Measurements from ENCODE around the gene SPIB.
"Not testable (repeated sequence)": the region's sequence is repeated elsewhere in the genome, so short reads cannot be mapped to it uniquely, and the experiment has no call there.

The SPIB gene

DNA sequence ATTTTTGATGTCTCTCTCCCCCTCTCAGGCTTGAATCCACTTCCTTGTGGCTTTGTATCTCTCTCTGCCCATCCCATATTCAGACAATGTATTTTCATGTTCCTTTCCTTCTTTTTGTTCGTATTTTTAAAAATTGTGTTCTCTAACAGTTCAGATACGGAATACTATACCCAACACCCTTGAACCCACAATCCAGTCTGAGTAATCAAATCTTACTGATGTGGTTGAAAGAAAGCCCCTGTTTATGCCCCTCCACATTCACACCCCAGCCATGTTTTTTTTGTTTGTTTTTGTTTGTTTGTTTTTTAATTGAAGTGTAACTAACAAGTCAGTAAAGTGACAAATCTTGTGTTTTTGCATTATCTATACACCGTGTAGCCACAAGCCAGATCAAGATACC is 1.4 kb downstream of the SPIB start:
- no peak for DNase-seq

DNA sequence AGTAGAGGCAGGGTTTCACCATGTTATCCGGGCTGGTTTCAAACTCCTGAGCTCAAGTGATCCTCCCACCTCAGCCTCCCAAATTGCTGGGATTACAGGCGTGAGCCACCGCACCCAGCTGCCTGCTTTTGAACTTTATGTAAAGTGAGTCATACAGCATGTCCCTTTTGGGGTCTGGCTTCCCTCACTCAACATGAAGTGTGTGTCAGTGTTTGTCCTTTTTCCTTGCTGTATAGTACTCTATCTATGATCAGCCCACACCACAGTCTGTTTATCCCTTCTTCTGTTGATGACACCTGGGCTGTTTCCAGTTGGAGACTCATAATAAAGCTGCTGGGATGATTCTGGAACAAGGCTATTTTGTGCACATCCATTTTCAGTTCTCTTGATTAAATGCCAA is 2.1 kb downstream of the SPIB start:
- no peak for DNase-seq

DNA sequence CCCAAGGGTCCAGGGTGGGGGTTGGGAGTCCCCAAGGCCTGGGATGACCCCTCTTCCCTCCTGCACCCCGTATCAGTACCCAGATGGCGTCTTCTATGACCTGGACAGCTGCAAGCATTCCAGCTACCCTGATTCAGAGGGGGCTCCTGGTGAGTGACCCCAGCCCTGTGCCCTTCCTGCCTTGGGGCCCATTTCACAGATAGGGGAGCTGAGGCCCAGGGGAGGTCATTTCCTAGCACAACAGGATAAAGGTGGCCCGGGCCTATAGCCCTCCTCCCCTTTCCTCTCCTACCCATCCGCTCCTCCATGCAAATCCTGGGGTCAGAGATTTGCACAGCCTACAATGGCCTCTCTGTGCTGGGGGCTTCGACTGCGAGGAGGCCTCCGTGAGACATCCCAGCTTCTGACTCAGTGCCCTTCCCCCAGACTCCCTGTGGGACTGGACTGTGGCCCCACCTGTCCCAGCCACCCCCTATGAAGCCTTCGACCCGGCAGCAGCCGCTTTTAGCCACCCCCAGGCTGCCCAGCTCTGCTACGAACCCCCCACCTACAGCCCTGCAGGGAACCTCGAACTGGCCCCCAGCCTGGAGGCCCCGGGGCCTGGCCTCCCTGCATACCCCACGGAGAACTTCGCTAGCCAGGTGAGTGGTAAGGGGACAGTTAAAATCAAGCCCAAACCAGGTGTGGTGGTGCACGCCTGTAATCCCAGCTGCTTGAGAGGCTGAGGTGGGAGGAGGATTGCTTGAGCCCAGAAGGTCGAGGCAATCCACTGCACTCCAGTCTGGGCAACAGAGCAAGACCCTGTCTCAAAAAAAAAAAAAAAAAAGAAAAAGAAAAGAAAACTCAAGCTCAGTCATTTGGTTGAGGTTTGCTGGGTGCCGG is 3.9 kb downstream of the SPIB start:
- DNase-seq: no peak

DNA sequence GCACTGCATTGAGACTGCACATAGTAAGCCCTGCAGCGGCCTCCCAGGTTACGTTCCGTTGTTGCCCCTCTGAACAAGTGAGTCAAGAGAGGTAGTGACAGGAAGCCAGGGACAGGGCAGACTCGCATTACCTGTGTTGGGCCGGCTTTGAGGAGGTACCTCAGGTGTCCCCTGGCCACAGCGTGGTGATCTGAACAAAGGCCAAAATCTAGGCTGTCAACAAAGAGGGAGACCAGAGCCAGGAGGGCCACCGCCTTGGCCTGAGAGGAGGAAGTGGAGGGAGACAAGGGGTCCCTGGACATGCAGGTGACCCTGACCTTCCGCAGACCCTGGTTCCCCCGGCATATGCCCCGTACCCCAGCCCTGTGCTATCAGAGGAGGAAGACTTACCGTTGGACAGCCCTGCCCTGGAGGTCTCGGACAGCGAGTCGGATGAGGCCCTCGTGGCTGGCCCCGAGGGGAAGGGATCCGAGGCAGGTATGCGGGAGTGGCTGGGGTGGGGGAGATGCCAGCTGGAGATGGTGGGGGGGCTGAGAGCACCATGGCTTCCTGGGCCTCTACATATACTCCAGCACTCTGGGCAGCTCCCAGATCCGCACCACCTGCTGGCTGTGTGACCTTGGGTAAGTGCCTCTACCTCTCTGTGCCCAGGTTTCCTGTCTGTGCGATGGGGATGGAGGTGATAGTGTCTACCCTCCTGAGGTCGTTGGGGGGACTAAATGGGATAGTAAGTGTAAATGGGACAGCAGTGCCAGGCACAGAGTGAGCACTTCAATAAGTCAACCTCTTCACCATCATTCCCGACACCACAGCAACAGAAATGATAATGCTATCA is 4.8 kb downstream of the SPIB start:
- no peak for DNase-seq

DNA sequence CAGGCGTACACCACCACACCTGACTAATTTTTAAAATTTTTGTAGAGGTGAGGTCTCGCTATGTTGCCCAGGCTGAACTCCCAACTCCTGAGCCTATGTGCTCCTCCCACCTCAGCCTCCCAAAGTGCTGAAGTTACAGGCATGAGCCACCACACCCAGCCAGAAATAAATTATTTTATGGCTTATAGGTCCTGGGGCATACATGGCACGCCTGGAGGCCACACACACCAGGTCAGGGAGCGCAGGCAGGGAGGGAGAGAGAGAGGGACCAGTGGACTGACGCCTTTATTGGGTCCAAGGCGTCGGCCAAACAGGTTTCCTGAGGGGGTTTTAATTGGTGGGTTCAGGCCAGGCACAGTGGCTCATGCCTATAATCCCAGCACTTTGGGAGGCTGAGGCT is 6.8 kb downstream of the SPIB start:
- no peak for DNase-seq

DNA sequence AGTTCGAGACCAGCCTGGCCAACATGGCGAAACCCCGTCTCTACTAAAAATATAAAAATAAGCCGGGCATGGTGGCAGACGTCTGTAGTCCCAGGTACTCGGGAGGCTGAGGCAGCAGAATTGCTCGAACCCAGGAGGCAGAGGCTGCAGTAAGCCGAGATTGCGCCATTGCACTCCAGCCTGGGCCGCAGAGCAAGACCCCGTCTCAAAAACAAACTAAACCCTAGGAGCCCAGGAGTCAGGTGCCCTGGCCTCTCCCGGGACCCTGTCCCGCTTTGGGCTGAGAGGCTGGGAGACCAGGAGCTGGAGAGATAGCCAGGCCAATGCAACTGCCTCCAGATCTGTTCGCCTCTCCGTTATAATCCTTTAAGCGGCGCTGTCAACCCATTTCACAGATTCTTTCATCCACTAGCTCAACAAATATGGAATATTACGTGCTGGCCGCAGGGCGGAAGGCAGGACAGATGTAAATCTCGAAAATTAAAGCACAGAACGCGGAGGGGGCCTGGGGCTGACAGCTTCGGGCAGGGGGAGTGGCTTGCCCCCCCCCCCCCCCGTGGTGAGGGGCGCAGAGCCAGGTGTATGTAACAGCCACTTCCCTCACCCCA is 8.7 kb downstream of the SPIB start:
- no peak for DNase-seq

DNA sequence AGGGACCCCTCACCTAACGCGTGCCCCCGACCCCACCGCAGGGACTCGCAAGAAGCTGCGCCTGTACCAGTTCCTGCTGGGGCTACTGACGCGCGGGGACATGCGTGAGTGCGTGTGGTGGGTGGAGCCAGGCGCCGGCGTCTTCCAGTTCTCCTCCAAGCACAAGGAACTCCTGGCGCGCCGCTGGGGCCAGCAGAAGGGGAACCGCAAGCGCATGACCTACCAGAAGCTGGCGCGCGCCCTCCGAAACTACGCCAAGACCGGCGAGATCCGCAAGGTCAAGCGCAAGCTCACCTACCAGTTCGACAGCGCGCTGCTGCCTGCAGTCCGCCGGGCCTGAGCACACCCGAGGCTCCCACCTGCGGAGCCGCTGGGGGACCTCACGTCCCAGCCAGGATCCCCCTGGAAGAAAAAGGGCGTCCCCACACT is 9.3 kb downstream of the SPIB start:
- no peak for DNase-seq

DNA sequence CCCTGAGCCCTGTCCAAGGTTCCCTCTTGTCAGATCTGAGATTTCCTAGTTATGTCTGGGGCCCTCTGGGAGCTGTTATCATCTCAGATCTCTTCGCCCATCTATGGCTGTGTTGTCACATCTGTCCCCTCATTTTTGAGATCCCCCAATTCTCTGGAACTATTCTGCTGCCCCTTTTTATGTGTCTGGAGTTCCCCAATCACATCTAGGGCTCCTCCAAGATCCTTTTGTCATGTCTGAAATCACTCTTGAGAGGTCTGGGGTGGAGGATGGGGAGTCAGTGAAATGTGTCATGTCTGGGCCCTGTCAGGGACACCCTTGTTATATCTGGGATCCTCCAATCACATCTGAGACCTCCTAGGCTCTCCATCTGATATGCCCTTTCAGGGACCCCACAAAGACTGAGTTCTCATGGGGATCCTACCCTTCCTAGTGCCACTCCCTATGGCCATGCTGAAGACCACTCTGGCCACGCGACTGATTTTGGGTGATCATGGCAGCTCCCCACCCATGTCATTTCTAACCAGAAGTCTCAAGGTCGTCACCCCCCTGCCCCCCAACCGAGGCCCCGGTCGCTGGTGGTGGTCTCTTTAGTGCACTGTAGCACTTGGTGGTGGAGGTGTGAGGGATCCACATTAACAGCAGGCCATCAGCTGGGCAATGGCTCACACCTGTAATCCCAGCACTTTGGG is 10.2 kb downstream of the SPIB start:
- no peak for DNase-seq

DNA sequence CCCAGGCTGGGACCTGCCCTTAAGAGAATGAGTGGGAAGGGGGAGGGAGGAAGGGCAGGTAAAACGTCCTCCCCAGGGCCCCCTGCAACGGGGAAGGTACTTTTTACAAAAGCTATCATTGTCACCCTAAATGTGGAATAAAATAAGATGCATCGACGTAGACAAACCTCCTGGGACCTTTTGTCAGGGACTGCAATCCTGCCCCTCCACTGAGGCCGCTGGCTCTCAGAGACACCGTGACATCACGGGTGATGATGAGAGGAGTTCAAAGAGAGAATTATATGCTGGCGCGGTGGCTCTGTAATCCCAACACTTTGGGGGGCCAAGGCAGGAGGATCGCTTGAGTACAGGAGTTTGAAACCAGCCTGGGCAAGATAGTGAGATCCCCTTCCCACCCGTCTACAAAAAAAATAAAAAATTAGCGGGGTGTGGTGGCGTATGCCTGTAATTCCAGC is 12.2 kb downstream of the SPIB start:
- no peak for DNase-seq

DNA sequence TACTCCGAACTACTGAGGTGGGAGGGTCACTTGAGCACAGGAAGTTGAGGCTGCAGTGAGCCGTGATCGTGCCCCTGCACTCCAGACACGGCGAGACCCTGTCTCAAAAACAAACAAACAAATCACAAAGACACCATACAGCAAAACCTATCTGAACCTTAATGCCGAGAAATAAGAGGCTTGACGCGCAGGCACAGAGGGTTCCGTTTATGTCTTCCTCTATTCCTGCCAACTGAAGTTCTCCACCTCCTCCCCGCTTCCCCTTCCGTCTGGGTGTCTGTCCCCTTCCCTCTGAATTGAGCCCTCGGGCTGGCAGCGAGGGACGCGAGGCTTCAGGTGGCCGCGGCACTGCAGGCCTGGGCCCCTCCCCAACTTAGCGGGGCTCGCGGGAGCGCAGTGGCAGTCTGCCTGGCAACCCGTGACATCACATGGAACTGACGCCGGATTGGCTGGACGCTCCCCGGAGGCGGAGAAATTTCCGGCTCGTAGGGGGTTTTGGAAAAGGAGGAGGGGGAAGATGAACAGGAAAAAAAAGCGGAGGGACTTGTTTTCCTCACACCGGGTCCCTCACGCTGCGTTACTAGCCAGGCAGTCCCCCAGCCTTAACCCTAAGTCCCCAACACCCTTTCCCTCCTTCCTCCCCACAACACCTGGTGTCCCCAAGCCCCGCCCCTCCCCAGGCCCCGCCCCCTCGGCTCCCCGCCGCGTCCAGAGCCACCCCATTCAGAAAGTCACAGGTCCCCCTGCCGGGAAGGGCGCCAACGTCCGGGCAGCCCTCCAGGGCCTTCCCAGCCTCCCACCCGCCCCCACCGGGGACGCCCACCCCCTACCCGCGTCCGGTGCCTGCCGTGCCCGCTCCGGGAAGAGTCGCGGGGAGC is 12.8 kb downstream of the SPIB start:
- peak; percentile 66 for DNase-seq

DNA sequence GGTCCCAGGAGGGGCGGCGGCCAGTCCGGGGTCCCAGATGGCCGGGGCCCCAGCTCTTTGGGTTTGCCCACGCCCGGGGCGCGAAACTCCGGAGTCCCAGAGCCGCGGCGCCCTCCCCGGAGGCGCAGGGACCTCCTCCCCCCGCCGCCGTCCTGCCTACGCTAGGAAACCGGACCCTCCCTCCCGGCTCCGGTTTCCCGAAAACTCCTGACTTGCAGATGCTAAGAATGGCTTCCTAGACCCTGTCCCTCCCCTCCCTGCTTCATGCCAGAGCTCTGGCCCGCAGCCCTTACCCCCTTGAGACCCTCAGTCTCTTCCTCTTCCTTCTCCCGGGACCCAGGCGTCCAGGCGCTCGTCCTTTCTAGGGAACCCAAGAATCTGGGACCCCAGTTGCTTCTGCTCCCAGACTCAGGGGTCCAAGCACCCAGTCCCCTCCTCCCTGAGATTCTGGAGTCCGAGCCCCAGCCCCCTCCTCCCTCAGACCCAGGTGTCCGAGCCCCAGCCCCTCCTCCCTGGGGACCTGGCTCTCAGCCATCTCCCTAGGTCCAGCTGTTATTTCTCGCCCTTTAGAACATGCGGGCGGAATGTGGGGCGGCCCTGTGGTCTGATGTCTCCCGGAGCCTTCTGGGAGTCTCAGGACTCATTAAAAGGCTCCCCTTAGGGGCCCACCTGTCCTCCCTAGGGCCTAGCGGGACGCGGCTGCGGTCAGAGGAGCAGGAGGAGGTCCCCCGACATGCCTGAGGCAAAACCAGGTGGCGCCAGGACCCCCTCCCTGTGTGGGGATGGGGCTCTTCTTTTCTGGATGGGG is 13.7 kb downstream of the SPIB start, which contains the start of gene MYBPC2:
Gene MYBPC2, plus strand, starts transcription at position 672 of the 808 bp plus-strand sequence. Its CDS starts 62 bp downstream, at position 734.
- no peak for DNase-seq

DNA sequence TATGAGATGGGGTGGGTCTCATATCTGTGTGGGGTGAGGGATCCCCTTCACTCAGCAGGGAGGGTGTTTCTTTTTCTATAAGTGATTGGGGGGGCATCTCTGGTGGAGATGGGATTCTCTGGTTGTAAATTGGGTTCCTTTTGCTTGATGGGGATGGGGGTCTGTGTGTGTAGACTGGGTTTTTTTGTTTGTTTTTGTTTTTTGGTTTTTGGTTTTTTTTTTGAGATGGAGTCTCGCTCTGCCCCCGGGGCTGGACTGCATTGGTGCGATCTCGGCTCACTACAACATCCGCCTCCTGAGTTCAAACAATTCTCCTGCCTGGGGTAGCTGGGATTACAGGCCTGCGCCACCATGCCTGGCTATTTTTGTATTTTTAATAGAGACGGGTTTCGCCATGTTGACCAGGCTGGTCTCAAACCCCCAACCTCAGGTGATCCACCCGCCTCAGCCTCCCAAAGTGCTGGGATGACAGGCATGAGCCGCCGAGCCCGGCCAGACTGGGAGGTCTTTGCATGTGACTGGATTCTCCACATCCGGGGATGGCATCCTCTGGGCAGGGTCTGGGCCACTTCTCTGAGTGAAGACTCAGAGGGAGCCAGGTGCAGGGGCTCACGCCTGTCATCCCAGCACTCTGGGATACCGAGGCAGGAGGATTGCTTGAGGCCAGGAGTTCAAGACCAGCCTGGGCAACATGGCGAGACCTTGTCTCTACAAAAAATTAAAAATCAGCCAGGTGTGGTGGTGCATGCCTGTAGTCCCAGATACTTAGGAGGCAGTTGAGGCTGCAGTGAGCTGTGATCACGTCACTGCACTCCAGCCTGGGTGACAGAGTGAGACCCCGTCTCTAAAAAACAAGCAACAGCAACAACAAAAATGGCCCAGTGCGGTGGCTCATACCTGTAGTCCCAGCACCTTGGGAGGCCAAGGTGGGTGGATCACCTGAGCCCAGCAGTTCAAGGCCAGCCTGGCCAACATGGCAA is 14.8 kb downstream of the SPIB start:
- DNase-seq: no peak

DNA sequence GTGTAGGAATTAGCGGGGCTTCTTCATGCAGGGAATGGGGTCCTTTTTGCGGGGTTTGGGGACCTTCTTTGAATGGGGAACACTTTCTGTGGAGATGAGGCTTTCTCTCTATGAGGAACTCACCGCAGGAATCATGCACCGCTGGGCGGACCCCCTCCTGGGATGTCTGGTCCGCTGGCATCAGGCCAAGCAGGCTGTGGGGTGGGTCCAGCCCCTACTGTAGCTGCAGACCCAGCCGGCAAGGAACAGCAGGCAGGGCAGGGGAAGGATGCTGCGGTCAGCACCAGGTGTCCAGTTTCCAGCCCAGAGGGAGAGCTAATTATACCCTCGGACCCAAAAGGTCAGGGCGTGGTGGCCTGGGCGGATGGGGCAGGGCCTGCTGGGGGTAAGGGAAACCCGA is 15.8 kb downstream of the SPIB start:
- DNase-seq: no peak

DNA sequence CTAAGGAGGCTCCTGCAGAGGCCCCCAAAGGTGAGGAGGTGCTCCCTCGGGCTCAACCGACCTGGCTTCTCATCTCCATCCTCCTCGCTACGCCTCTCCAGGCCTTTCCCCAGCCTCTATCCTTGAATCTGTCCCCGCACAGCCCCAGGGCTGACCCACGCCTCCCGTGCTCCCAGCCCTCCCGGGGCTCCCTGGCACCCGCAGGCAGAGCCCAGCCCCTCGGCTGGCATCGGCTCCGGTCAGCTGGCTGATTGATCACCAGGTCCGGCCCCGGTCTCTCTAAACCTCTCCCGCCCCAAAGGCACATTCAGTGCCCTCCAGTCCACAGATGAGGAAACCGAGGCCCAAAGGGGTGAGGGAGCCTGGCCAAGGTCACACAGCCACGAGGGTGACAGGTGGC is 16.5 kb downstream of the SPIB start:
- no peak for DNase-seq

DNA sequence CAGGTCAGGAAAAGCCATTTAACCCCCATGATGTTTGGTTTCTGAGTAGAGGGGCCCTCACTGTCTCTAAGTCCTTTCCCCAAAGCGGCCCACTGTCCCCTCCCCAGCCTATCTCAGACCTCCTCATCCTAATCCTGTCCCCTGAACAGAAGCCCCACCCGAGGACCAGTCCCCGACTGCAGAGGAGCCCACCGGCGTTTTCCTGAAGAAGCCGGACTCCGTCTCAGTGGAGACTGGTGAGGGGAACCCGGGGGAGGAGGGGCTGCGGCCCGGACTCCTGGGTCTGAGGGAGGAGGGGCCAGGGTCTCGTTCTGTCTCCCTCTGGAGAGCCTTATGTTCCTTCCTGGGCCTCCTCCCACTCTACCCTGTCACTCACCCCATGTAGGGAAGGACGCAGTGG is 16.9 kb downstream of the SPIB start:
- DNase-seq: no peak

DNA sequence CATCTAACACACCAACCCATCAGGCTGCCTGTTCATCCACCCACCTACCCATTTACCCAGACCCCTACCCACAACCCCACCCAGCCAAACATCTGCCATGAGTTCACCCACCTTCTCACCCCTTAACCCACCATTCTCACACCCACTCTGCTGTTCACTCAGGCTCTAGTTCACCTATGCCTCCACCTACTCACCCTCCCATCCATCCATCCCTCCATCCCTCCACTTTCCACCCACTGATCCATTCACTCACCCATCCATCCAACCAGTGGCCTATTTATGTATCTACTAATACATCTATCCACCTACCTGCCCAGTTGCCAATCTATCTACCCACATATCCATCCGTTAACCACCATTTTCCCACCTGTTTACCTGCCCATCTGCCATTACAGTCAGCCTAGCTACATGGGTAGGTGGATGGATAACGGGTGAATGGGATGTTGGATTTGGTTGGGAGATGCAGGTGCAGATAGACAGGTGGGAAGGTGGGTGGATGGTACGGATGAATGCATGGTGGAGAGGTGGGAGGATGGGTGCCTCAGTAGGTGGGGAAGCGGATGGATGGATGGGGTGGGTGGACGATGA is 19.2 kb downstream of the SPIB start:
- no peak for DNase-seq

DNA sequence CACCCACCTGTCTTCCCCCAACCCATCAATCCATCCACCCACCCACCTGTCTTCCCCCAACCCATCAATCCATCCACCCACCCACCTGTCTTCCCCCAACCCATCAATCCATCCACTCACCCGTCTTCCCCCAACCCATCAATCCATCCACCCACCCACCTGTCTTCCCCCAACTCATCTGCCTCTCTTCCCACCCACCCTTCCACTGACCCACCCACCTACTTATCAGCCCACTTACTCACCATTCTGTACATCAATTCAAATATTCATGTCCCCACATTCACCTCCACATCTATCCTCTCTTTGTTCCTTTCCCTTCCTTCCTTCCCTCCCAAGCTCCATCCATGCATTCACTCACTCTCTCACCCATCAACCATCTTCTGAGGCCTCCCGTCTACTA is 20.4 kb downstream of the SPIB start:
- not testable (repeated sequence) for DNase-seq

DNA sequence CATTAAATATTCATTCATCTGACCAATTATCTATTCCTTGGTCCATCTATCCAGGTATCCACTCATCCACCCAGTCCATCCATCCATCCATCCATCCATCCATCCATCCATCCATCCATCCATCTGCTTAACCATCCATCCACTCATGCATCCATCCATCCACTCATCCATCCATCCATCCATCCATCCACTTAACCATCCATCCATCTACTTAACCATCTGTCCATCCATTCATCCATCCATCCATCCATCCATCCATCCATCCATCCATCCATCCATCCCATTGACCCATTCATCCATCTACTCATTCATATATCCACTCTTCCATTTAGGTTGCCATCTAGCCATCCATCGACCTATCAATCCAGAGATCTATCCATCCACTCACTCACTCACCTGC is 25.3 kb downstream of the SPIB start:
- no peak for DNase-seq

DNA sequence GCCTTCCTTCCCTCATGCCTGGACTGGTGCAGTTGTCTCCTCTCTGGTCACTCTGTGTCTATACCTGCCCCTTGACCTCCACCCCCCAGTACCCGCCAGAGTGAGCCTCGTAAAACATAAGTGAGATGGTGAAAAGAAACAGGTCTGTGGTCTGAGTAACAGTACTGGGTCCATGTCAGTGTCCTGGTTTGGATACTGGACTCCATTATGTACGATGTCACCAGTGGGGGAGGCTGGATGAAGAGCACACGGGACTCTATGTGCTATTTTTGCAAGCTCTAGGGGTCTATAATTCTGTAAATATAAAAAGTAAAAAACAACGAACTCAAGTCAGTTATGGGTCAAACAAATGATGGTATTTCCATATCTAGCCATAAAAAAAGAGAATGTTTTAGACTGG is 28.3 kb downstream of the SPIB start:
- DNase-seq: no peak
